Amygdala (tissue), 56 donors: ENCODE results near the gene NSA2.
"Not testable (repeated sequence)": the region's sequence is repeated elsewhere in the genome, so short reads cannot be mapped to it uniquely, and the experiment has no call there.

Experiments
- DNase-seq, 56 donors: peaks; one replicate each; lab custom pipeline; 2025; lab: John Stamatoyannopoulos, UW

The NSA2 gene

GRCh38 chr5:74766849-74767578, at the start of gene NSA2, which contains the start of gene GFM2:
NSA2 (plus strand) TSS chr5:74767249; CDS start chr5:74767361, 112 bp downstream.
GFM2 (minus strand) TSS chr5:74767117; CDS start chr5:74763742, 3,375 bp downstream.
- DNase-seq, result peak; percentile 71 to 98 (median 90)

GRCh38 chr5:74717596-74717995, 49.5 kb upstream of the NSA2 start:
- DNase-seq, result no peak

GRCh38 chr5:74722271-74722670, 44.8 kb upstream of the NSA2 start:
- DNase-seq, result no peak

DNA sequence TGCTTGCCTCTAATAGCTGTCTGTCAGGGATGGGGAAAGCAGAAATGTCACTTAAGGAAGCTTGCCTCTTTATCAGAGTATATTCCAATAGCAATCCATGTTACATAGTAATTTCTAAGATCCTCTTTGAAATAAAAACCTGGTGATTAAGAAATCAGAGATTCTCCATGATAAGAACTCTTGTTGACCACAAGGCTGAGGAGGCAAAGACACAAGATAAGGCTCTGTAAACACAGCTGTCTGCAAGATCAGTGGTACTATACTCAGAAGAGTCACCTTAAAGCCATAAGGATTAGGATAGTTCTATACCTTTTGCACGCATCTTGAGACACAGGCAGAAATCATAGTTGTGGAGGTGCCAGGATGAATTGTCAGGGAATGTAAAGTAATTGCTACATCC, 41.7 kb upstream of the NSA2 start:
- DNase-seq, result no peak

DNA sequence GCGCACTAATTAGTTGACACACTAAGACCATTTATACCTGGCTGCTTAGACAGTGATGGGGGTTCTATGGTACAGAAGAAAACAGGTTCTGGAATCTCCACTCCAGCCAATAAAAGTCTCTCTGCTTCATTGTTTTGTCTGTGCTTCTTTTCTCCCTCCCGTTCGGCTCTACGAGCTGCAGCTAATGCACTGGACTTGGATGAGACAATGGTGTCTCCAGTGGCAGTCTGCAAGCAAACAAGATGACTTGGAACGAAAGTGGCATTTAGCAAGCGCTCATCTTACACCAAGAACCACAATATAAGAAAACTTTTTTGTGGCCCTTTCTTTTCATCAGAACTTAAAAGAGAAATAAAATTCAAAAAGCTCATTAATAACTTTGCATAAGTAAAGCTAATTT, 30.3 kb upstream of the NSA2 start:
- peak in 13 of 56 donors; percentile 0 to 24 (median 5) for DNase-seq

- no peak for DNase-seq
Observed at GRCh38 chr5:74738406-74738805, 28.6 kb upstream of the NSA2 start.

GRCh38 chr5:74748742-74749141, 18.3 kb upstream of the NSA2 start:
- not testable (repeated sequence) for DNase-seq

DNA sequence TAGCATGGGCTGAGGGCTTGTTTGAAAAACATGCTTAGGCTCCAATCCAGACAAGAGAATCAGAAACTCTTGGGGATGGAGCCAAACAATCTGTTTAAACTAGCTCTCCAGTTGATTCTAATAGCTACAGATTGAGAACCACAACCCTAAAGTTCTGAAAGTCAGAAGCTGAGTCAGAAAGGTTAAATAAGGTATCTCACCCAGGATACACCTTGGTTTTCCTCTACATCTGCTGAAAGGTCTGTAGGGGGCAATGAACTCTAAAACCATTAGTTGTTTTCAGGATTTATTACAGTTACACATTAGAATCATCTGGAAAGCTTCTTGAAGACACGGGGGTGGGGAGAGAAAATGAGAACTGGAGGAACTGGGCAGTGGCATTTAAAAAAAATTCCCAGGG, 5.8 kb upstream of the NSA2 start:
- no peak for DNase-seq

- no peak for DNase-seq
Observed at GRCh38 chr5:74762599-74762998, 4.5 kb upstream of the NSA2 start.

DNA sequence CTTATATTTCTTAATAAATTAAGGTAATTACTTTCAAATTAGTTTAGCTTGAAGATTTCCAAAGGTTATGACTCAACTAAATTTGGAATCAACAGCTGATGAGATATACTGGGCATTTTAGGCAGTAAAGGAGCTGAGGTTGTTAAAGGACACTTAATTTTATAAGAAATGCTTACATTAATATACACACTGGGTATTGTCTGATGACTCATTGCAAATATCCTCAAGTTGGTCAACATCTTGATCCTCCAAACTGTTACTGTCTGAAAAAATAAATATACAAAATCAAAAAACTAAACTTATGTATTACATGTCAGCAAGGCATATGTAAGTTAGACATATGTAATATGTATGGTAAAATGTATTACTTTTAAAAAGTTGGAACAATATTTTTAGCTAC, 3.5 kb upstream of the NSA2 start:
- DNase-seq, result no peak

DNA sequence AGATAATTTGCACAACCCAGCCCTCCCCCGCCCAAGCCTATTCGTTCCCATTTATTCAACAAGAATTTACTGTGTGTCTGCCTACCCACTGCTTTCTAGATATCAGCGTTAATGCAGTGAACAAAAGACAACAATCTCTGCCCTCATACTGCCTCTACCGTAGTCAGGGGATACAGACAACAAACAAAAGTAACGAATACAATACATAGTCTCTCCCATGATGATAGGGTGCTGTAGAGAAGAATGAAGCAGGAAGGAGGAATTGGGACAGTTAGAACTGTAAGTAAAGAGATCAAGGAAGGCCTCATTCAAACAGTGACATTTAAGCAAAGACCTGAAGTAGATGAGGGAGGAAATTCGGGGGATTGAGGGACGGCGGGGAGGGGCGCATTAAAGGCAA, 1.8 kb upstream of the NSA2 start:
- no peak for DNase-seq

DNA sequence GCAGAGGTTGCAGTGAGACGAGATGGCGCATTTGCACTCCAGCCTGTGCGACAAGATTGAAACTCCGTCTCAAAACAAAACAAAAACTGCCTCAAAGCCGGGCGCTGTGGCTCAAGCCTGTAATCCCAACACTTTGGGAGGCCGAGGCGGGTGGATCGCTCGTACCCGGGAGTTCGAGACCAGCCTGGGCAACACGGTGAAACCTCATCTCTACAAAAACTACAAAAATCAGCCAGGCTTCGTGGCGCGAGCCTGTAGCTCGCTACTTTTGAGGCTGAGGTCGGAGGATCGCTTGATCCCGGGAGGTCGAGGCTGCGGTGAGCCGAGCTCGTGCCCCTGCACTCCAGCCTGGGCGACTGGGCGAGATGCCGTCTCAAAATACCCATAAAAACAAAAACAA, 1.1 kb upstream of the NSA2 start:
- no peak for DNase-seq

- peak in 1 of 56 donors; percentile 50 for DNase-seq
Observed at GRCh38 chr5:74766418-74766848, 616 bp upstream of the NSA2 start.

- DNase-seq, result peak in 4 of 56 donors; percentile 1 to 54 (median 22)
Observed at GRCh38 chr5:74767579-74767913, 497 bp downstream of the NSA2 start.

- no peak for DNase-seq
Observed at GRCh38 chr5:74772359-74772758, 5.3 kb downstream of the NSA2 start.

GRCh38 chr5:74778609-74779008, 11.6 kb downstream of the NSA2 start:
- no peak for DNase-seq

DNA sequence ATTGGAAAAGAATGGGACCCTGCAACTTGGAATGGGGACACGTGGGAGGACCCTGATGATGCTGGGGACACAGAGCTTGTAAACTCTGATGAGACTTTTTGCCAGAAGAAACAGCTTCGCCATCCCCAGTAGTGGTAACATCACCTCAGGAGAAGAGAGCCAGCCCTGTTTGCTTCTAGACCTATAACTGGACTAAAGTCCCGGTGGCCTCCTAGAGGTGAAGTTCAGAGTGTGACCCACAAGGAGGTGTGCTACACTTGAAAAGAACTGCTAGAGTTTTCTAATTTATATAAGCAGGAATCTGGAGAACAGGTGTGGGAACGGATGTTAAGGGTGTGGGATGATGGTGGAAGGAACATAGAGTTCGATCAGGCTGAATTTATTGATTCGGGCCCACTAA, 19.8 kb downstream of the NSA2 start:
- no peak for DNase-seq

DNA sequence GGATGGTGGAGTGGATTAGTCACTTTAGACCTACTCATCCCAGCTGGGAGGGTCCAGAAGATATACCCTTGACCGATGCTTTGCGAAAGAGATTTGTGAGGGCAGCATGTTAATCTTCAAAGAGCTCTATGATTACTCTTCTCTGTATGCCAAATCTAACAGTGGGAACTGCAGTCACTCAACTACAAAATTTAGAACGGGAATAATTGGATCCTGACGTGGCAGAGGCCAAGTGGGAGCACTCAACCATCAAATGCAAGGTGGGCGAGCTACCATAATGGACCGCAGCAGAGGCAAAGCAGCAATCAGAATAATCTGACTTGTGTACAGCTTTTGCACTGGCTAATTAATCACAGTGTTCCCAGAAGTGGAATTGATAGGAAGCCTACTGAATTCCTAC, 20.4 kb downstream of the NSA2 start:
- DNase-seq, result no peak

GRCh38 chr5:74791669-74792068, 24.6 kb downstream of the NSA2 start:
- DNase-seq, result not testable (repeated sequence)

DNA sequence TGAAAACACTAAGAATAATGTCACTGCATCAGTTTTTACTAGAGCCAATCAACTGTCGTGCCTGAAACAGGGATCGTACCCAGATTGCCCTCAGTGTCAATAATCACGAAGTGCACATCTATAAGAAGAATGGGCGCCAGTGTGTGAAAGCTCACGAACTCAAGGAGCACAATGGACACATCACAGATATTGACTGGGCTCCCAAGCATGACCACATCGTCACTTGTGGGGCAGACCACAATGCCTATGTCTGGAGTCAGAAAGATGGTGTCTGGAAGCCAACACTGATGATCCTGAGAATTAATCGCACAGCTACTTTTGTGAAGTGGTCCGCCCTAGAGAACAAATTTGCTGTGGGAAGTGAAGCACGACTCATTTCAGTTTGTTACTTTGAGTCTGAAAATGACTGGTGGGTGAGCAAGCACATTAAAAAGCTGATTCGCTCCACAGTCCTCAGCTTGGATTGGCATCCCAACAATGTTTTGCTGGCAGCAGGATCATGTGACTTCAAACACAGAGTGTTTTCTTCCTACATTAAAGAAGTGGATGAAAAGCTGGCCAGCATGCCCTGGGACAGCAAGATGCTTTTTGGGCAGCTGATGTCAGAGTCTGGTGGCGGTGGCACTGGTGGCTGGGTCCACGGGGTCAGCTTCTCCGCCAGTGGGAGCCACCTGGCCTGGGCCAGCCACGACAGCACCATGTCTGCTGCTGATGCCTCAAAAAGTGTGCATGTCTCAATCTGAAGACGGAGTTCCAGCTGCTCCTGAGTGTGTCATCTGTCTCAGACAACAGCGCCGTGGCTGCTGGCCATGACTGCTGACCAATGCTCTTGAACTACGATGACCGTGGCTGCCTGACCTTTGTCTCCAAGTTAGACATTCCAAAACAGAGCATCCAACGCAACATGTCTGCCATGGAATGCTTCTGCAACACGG, 32.2 kb downstream of the NSA2 start:
- peak in 45 of 56 donors; percentile 2 to 75 (median 37) for DNase-seq

DNA sequence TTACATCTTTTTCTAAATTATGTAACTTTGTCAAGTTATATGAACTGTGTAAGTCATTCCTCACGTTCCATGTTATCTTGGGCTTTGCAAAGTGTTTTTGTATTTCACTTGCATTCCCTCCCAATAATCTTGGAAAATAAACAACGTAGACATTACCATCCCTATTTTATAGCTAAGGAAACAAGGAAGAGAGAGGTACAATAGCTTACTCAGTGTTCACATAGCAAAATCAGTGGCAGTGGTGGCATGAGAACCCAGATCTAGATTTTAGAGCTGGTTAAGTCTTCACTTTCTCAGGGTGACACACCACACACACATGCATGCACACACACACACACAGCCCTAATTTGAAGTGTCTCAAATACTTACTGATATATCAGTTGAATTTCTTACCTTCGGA, 34.1 kb downstream of the NSA2 start:
- no peak for DNase-seq

GRCh38 chr5:74801941-74802340, 34.9 kb downstream of the NSA2 start:
- DNase-seq, result no peak
